Liver (tissue), 9 donors: ENCODE results near the gene GATA1. TPM values are rescaled to one million over a fixed set of nuclear protein-coding genes. Genes with fewer than 3 reads are reported as not detected.

ENCODE experiments used
- DNase-seq: peaks from one replicate; pipeline ENCODE4 v3.0.0-alpha.2; 2017; ENCODE audit warnings: low spot score
- H3K27ac ChIP-seq, 2 donors: one replicate each; pipeline ENCODE4 v1.7.0; 2013; ENCODE audit warnings: inconsistent platforms in 2 of 2, low read length in 2 of 2, control low read depth in 1 of 2, low read depth in 1 of 2, mild to moderate bottlenecking in 1 of 2
- H3K27me3 ChIP-seq, 4 donors: one replicate each; pipeline versions ENCODE4 v1.6.1 to v1.7.0; 2013; ENCODE audit warnings: low read length in 3 of 4, inconsistent platforms in 1 of 4, mild to moderate bottlenecking in 1 of 4, moderate library complexity in 1 of 4; ENCODE audit not compliant: control insufficient read depth in 4 of 4, insufficient read depth in 4 of 4
- H3K36me3 ChIP-seq, 4 donors: one replicate each; pipeline versions ENCODE4 v1.6.1 to v1.7.0; 2013; ENCODE audit warnings: low read length in 3 of 4, mild to moderate bottlenecking in 3 of 4, low read depth in 1 of 4, moderate library complexity in 1 of 4; ENCODE audit not compliant: control insufficient read depth in 4 of 4, insufficient read depth in 3 of 4
- H3K4me1 ChIP-seq, 4 donors: one replicate each; pipeline versions ENCODE4 v1.6.1 to v1.7.0; 2013; ENCODE audit warnings: low read length in 3 of 4, mild to moderate bottlenecking in 3 of 4, moderate library complexity in 1 of 4; ENCODE audit not compliant: control insufficient read depth in 4 of 4, insufficient read depth in 4 of 4
- H3K4me3 ChIP-seq, 3 donors: one replicate each; pipeline versions ENCODE4 v1.6.1 to v1.7.0; 2013; ENCODE audit warnings: low read length in 3 of 3, control low read depth in 1 of 3, low read depth in 1 of 3, mild to moderate bottlenecking in 1 of 3
- H3K9ac ChIP-seq, 2 donors: one replicate each; pipeline ENCODE4 v1.7.0; 2013; ENCODE audit warnings: low read length in 2 of 2, mild to moderate bottlenecking in 2 of 2, moderate library complexity in 2 of 2, control low read depth in 1 of 2, low read depth in 1 of 2
- H3K9me3 ChIP-seq, 4 donors: one replicate each; pipeline versions ENCODE4 v1.6.1 to v1.7.0; 2013; ENCODE audit warnings: low read length in 3 of 4; ENCODE audit not compliant: control insufficient read depth in 4 of 4
- FOXA1 ChIP-seq: IDR thresholded peaks from 2 replicates; pipeline ENCODE4 v1.6.1; 2016; ENCODE audit warnings: antibody characterized with exemption
- FOXA2 ChIP-seq: IDR thresholded peaks from 2 replicates; pipeline ENCODE4 v1.6.1; 2016; ENCODE audit warnings: antibody characterized with exemption
- GABPA ChIP-seq, 2 donors: IDR thresholded peaks in 1 of 2; conservative IDR thresholded peaks in 1 of 2; 2 replicates each; pipeline ENCODE4 v1.6.1; 2016; ENCODE audit warnings: antibody characterized with exemption in 2 of 2, mild to moderate bottlenecking in 1 of 2, moderate library complexity in 1 of 2
- HNF4A ChIP-seq, 2 donors: conservative IDR thresholded peaks; 2 replicates each; pipeline ENCODE4 v1.6.1; 2016; ENCODE audit warnings: antibody characterized with exemption in 2 of 2, mild to moderate bottlenecking in 2 of 2
- HNF4G ChIP-seq: IDR thresholded peaks from 2 replicates; pipeline ENCODE4 v1.6.1; 2016; ENCODE audit warnings: antibody characterized with exemption
- JUND ChIP-seq, 2 donors: IDR thresholded peaks; 2 replicates each; pipeline ENCODE4 v1.6.1; 2016; ENCODE audit warnings: antibody characterized with exemption in 2 of 2
- NR2F2 ChIP-seq: IDR thresholded peaks from 2 replicates; pipeline ENCODE4 v1.6.1; 2016; ENCODE audit warnings: antibody characterized with exemption
- RAD21 ChIP-seq, 2 donors: IDR thresholded peaks; 2 replicates each; pipeline ENCODE4 v1.6.1; 2016; ENCODE audit warnings: antibody characterized with exemption in 2 of 2, mild to moderate bottlenecking in 2 of 2
- RXRA ChIP-seq, 2 donors: IDR thresholded peaks; 2 replicates each; pipeline ENCODE4 v1.6.1; 2017 to 2018; ENCODE audit warnings: antibody characterized with exemption in 2 of 2, mild to moderate bottlenecking in 1 of 2
- SP1 ChIP-seq: IDR thresholded peaks from 2 replicates; pipeline ENCODE4 v1.6.1; 2018; ENCODE audit warnings: antibody characterized with exemption, mild to moderate bottlenecking
- TAF1 ChIP-seq: conservative IDR thresholded peaks from 2 replicates; pipeline ENCODE4 v1.6.1; 2016; ENCODE audit warnings: antibody characterized with exemption, mild to moderate bottlenecking
- YY1 ChIP-seq: IDR thresholded peaks from 2 replicates; pipeline ENCODE4 v1.6.1; 2016; ENCODE audit warnings: antibody characterized with exemption, mild to moderate bottlenecking
- WGBS: extraction: QIAGEN DNeasy Blood & Tissue Kit; methylation state at CpG from one replicate; pipeline ENCODE4 v1.1.7; 2013; 5-methylcytosine and 5-hydroxymethylcytosine counted together
- polyA plus RNA-seq, 2 donors: library from polyadenylated mRNA; stranded (reverse) in 1 of 2; unstranded in 1 of 2; fragments of 200-250 nt in 1 of 2; fragments of >200 nt in 1 of 2; fragmentation: Nextera tagmentation in 1 of 2; extraction: Ambion mirVana in 1 of 2; gene quantifications; one replicate each; pipeline versions ENCODE4 v1.2.1 to v1.2.3, GENCODE V29; 2013 to 2015
- total RNA-seq, 2 donors: library from RNA; depleted of rRNA; stranded (reverse); fragments of >200 nt; gene quantifications; one replicate each; pipeline ENCODE4 v1.2.3, GENCODE V29; 2014
- TF ChIP-seq, protein P1 (sequence below): fragments of 150-350 bp; IDR thresholded peaks from 2 replicates; pipeline ENCODE4 v1.5.1; 2017; ENCODE audit warnings: improper control_type of control experiment, low read depth, low read length; ENCODE audit not compliant: missing input control
- TF ChIP-seq, protein P2 (sequence below): IDR thresholded peaks from 2 replicates; pipeline ENCODE4 v1.6.1; 2016; ENCODE audit warnings: antibody characterized with exemption
- TF ChIP-seq, protein P3 (sequence below): IDR thresholded peaks from 2 replicates; pipeline ENCODE4 v1.6.1; 2016; ENCODE audit warnings: antibody characterized with exemption, mild to moderate bottlenecking
- TF ChIP-seq, protein P4 (sequence below): IDR thresholded peaks from 2 replicates; pipeline ENCODE4 v1.6.1; 2016; ENCODE audit warnings: antibody characterized with exemption
- TF ChIP-seq, protein P5 (sequence below): IDR thresholded peaks from 2 replicates; pipeline ENCODE4 v1.6.1; 2016; ENCODE audit warnings: antibody characterized with exemption
- donor health status: healthy.
- donor health status: healthy.
- donor health status: healthy.
- donor health status: healthy.
- donor health status: healthy.

GATA1 gene
- total and polyA plus RNA-seq, 4 donors: 0.05 to 39.9 TPM; not detected in 2

DNA sequence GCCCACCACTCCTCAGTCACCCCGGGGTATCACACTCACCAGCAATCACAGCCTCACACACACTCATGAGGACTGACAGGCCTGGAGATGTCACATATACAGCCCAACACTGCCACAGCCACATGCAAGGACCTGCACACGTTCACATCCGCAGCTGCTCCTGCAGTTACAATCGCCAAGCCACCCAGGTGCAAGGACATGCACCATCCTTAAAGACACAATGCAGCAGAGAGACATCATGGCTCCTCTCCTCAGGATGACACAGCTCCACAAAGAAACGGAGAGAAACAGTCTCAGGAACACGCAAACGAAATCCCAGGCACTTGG is 48.0 kb downstream of the GATA1 start (continued):
- TF ChIP-seq, protein P1, sequence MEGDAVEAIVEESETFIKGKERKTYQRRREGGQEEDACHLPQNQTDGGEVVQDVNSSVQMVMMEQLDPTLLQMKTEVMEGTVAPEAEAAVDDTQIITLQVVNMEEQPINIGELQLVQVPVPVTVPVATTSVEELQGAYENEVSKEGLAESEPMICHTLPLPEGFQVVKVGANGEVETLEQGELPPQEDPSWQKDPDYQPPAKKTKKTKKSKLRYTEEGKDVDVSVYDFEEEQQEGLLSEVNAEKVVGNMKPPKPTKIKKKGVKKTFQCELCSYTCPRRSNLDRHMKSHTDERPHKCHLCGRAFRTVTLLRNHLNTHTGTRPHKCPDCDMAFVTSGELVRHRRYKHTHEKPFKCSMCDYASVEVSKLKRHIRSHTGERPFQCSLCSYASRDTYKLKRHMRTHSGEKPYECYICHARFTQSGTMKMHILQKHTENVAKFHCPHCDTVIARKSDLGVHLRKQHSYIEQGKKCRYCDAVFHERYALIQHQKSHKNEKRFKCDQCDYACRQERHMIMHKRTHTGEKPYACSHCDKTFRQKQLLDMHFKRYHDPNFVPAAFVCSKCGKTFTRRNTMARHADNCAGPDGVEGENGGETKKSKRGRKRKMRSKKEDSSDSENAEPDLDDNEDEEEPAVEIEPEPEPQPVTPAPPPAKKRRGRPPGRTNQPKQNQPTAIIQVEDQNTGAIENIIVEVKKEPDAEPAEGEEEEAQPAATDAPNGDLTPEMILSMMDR: no peak
- TF ChIP-seq, protein P2, sequence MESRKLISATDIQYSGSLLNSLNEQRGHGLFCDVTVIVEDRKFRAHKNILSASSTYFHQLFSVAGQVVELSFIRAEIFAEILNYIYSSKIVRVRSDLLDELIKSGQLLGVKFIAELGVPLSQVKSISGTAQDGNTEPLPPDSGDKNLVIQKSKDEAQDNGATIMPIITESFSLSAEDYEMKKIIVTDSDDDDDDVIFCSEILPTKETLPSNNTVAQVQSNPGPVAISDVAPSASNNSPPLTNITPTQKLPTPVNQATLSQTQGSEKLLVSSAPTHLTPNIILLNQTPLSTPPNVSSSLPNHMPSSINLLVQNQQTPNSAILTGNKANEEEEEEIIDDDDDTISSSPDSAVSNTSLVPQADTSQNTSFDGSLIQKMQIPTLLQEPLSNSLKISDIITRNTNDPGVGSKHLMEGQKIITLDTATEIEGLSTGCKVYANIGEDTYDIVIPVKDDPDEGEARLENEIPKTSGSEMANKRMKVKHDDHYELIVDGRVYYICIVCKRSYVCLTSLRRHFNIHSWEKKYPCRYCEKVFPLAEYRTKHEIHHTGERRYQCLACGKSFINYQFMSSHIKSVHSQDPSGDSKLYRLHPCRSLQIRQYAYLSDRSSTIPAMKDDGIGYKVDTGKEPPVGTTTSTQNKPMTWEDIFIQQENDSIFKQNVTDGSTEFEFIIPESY: no peak
- TF ChIP-seq FOXA2 (no peak), HNF4A (conservative IDR thresholded peaks at IDR 0.05) (no peak), SP1 (no peak)

DNA sequence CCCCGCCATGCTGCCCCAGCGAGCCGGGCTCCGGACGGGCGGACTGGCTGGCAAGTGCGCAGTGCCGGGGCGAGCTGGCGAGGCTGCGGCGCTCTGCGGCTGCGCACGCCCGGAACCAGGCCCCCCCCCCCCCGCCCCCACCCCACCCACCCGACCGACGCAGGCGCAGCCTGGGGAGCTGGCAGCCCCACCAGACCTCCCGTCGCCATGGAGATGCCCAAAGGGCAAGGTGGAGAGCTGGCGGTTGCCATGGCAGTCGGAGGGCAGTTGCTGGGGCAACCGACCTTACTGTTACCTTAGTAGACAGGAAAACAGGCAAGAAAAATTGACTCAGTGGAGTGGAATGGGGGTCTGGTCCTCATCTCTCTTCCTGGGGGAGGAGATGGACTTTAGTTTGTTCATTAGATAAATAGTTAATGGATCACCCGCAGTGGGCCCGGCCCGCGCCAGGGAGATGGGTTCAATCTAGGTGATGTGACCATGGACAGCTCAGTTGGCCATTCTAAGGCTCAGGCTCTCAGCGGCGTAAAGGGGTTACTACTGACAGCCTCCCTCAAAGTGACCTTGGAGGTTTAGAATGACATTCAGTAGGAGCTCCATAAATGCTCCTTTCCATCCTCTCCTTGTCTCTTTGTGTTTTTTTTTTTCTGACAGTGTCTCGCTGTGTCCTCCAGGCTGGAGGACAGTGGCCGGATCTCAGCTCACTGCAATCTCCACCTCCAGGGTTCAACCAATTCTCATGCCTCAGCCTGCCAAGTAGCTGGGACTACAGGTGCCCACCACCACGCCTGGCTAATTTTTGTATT is 49.3 kb downstream of the GATA1 start, which contains the start of gene PCSK1N:
Gene PCSK1N, minus strand, starts transcription at position 87 of the 806 bp plus-strand sequence. Its CDS starts 78 bp downstream, at position 9.
- TF ChIP-seq FOXA2 (no peak), JUND (IDR thresholded peaks at IDR 0.05) (no peak), RXRA (IDR thresholded peaks at IDR 0.05) (no peak), YY1 (no peak), TAF1 (no peak), HNF4G (no peak), GABPA (IDR thresholded peaks at IDR 0.05 in 1 of 2, conservative IDR thresholded peaks at IDR 0.05 in 1 of 2) (no peak), HNF4A (conservative IDR thresholded peaks at IDR 0.05) (no peak), SP1 (no peak), FOXA1 (no peak), RAD21 (IDR thresholded peaks at IDR 0.05) (no peak), NR2F2 (no peak)
- TF ChIP-seq, protein P1: no peak
- TF ChIP-seq, protein P3, sequence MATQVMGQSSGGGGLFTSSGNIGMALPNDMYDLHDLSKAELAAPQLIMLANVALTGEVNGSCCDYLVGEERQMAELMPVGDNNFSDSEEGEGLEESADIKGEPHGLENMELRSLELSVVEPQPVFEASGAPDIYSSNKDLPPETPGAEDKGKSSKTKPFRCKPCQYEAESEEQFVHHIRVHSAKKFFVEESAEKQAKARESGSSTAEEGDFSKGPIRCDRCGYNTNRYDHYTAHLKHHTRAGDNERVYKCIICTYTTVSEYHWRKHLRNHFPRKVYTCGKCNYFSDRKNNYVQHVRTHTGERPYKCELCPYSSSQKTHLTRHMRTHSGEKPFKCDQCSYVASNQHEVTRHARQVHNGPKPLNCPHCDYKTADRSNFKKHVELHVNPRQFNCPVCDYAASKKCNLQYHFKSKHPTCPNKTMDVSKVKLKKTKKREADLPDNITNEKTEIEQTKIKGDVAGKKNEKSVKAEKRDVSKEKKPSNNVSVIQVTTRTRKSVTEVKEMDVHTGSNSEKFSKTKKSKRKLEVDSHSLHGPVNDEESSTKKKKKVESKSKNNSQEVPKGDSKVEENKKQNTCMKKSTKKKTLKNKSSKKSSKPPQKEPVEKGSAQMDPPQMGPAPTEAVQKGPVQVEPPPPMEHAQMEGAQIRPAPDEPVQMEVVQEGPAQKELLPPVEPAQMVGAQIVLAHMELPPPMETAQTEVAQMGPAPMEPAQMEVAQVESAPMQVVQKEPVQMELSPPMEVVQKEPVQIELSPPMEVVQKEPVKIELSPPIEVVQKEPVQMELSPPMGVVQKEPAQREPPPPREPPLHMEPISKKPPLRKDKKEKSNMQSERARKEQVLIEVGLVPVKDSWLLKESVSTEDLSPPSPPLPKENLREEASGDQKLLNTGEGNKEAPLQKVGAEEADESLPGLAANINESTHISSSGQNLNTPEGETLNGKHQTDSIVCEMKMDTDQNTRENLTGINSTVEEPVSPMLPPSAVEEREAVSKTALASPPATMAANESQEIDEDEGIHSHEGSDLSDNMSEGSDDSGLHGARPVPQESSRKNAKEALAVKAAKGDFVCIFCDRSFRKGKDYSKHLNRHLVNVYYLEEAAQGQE: no peak
- TF ChIP-seq, protein P2: no peak
- TF ChIP-seq, protein P4, sequence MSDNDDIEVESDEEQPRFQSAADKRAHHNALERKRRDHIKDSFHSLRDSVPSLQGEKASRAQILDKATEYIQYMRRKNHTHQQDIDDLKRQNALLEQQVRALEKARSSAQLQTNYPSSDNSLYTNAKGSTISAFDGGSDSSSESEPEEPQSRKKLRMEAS: no peak
- TF ChIP-seq, protein P5, sequence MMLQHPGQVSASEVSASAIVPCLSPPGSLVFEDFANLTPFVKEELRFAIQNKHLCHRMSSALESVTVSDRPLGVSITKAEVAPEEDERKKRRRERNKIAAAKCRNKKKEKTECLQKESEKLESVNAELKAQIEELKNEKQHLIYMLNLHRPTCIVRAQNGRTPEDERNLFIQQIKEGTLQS: no peak
- 15% methylated on average over 35 of the region's 35 CpGs for WGBS
- H3K9ac ChIP-seq: no peak within 1 kb of the TSS

More for the DNA sequence above, 49.3 kb downstream of the GATA1 start, which contains the start of gene PCSK1N:
- Histone ChIP-seq H3K27me3 (no peaks in the 10 kb centered on the region), H3K27ac (no peak within 1 kb of the TSS), H3K4me1 (no peaks in the 10 kb centered on the region), H3K4me3 (peak within 1 kb of the TSS in 1 of 3 donors; percentile 7), H3K9me3 (no peaks in the 10 kb centered on the region), H3K36me3 (no peaks in the 10 kb centered on the region)
- no peak for DNase-seq
